ENCODE measurements around the gene EYA2.
A peak's percentile ranks its signal among the peaks of the same experiment; 100 is the strongest.

Gene EYA2

DNA sequence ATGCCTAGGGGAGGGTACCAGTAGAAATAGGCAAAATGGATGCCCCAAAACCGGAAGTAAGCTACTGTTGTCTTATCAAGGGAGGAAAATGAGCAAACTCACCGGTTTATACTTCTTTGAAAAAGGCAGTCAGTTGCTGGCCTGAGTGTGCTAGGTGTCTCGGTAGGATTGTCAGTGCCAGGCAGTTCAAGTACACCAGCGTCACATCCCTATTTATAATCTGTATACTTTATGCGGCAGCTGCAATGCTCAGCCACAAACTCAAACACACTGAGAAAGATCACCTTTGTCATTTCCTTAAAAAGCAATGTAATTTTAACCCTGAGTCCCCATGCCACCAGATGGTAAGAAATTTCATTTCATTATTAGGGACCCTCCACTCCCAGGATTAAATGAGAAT, 196.2 kb downstream of the EYA2 start:
- TF ChIP-seq, protein P1, sequence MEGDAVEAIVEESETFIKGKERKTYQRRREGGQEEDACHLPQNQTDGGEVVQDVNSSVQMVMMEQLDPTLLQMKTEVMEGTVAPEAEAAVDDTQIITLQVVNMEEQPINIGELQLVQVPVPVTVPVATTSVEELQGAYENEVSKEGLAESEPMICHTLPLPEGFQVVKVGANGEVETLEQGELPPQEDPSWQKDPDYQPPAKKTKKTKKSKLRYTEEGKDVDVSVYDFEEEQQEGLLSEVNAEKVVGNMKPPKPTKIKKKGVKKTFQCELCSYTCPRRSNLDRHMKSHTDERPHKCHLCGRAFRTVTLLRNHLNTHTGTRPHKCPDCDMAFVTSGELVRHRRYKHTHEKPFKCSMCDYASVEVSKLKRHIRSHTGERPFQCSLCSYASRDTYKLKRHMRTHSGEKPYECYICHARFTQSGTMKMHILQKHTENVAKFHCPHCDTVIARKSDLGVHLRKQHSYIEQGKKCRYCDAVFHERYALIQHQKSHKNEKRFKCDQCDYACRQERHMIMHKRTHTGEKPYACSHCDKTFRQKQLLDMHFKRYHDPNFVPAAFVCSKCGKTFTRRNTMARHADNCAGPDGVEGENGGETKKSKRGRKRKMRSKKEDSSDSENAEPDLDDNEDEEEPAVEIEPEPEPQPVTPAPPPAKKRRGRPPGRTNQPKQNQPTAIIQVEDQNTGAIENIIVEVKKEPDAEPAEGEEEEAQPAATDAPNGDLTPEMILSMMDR (conservative IDR thresholded peaks at IDR 0.05; ENCODE audit: low read length) = no peak
- H3K4me3 ChIP-seq (ENCODE audit: low read length) = no peak overlapping the region
- DNase-seq (ENCODE audit: low read depth) = no peak

DNA sequence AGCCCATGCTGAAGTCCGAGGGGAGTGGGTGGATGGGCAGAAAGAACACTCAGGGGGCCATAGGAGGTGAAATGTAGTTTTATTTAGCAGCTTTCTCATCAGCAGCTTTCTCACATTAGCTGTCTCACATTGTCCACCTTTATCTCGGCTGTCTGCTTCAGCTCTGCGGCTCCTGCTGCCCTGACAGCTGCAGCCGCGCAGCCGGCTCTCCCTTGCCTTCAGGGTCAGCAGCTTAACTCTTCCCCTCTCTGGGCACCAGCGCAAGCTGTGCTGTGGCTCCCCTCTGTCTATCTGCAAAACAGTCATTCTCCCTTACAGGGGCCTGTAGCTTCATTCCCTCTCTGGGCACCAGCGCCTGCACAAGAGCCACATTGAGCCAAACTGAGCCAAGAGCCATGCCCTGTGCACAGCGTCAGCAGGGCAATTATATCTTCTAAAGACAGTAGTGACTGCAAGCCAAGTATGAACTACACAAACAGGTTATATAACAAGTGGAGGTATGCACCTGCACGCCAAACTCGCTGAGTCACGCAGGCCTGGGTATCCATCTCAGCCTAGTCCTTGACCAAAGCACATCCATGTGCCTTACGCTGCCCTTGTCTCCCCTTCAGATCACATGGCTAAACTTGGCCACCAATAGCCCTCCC, 198.8 kb downstream of the EYA2 start:
- TF ChIP-seq, protein P1 (conservative IDR thresholded peaks at IDR 0.05; ENCODE audit: low read length) = no peak
- no peak overlapping the region for H3K4me3 ChIP-seq (ENCODE audit: low read length)
- DNase-seq (ENCODE audit: low read depth) = no peak

DNA sequence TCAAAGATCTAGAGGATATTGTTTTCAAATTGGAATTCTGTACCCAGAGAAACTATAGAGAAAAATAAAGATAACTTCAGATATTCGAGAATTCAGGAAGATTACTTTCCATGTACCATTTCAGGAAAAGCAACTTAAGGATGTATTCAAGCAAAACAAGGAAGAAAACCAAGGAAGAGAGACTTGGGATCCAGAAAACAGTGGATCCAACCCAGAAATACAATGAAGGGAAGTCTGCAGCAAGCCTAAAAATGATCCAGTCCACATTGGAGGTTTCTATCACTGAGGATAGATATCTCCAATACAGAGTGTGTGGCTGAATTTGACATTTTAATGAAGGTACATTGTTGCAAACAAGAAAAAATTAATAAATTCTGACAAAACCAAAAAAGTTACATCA, 201.0 kb downstream of the EYA2 start:
- DNase-seq (ENCODE audit: low read depth) = no peak
- no peak overlapping the region for H3K4me3 ChIP-seq (ENCODE audit: low read length)
- TF ChIP-seq, protein P1 (conservative IDR thresholded peaks at IDR 0.05; ENCODE audit: low read length) = no peak

DNA sequence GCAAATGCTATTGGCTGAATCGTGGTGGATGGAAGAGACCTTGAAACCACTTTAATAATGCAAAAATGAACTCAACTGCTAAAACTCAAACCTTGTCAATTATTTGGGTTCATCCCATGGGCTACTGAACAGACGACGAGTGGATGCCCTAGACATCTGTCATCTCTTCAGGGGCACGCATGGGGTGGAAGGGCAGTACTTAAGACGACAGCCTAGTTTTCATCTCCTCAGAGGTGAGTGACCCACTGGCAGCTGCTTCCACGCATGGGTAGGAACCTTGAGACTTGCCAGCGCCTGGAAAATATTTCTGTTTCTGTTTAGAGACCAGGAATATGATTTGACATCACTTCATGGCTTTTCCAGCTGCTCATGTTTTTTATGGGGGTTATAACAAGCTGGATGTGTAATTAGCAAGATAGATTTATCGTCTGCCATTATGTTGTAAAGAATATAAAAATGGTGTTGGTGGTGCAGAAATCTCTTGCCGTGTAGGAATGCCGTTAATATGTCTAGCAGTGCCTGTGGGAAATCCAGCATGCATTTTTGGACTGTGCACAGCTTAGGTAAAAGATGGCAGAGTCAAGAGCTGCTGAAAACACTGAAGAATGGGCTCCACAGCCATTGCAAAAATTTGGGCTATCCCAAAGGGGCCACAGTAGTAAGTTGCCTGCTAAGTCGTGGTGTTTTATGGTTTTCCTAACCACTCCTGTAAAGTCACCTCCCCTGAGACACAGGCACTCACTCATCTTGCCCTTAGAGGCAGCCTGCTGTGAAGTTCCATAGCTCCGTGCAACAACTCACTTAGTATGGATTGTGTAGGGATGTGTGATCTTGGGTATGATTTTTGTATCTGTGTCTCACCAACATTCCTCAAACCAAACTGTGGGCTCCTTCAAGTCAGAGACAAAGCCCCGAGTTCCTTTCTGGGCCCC, 203.3 kb downstream of the EYA2 start:
- H3K4me3 ChIP-seq (ENCODE audit: low read length) = no peak overlapping the region
- TF ChIP-seq, protein P1 (conservative IDR thresholded peaks at IDR 0.05; ENCODE audit: low read length) = no peak
- DNase-seq (ENCODE audit: low read depth) = no peak

DNA sequence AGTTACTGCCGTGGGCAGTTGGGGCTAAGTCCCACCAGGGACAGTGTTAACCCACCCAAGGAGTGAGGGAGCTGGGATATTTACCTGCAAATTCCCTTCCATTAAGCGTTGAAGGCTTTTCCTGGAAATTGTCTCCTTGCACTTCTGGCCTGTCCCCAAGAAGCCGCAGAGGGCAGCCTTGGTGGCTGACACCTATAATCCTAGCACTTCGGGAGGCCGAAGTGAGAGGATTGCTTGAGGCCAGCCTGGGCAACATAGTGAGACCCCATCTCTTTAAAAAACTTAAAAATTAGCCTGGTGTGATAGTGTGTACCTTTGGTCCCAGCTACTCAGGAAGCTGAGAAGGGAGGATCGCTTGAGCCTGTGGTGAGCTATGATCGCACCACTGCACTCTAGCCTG, 204.4 kb downstream of the EYA2 start:
- DNase-seq (ENCODE audit: low read depth) = no peak
- H3K4me3 ChIP-seq (ENCODE audit: low read length) = no peak overlapping the region
- TF ChIP-seq, protein P1 (conservative IDR thresholded peaks at IDR 0.05; ENCODE audit: low read length) = no peak

DNA sequence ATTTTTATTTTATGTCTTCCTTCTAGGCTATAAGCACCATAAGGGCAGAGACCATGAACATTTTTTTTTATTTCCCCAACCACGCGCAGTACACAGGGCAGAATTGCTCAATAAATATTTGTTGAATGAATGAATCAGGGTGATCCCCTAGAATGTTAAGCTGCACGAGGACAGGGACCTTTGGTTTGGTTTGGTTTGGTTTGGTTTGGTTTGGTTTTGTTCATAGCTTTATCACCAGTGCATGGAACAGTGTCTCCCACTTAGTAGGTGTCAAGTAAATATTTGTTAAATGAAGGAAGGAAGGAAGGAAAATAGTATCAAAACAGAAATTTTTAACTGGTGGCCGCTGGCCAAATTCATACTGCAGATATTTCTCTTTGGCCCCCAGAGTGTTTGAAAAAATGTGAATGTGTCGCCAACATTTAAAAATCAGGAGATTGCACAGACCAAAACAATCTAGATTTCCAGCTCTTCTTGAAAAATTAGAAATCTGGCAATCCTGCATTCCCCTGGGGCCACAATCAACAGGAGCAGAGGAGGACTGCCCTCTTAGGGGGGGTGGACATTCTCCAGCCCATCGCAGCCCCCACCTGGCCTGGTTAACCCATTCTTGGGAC, 205.3 kb downstream of the EYA2 start:
- H3K4me3 ChIP-seq (ENCODE audit: low read length) = no peak overlapping the region
- peak; percentile 62 for DNase-seq (ENCODE audit: low read depth)
- TF ChIP-seq, protein P1 (conservative IDR thresholded peaks at IDR 0.05; ENCODE audit: low read length) = no peak
